Mesendoderm (in vitro differentiated cells): ENCODE measurements around the gene LIPG.
A peak's percentile ranks its signal among the peaks of the same experiment; 100 is the strongest.

Experiments
- DNase-seq: peaks from one replicate; pipeline ENCODE4 v3.0.0; 2013
- H2AK5ac ChIP-seq: 2 replicates; pipeline ENCODE4 v1.6.1; 2013; ENCODE audit warnings: low read length, inconsistent platforms
- H2BK120ac ChIP-seq: 2 replicates; pipeline ENCODE4 v1.6.1; 2013; ENCODE audit warnings: low read depth, mild to moderate bottlenecking, low read length, moderate library complexity, mixed read lengths
- H2BK15ac ChIP-seq: replicated peaks from 2 replicates; pipeline ENCODE4 v1.6.1; 2013; ENCODE audit warnings: low read depth, mild to moderate bottlenecking, moderate library complexity
- H2BK5ac ChIP-seq: 2 replicates; pipeline ENCODE4 v1.6.1; 2013; ENCODE audit warnings: low read length, inconsistent platforms
- H3K18ac ChIP-seq: 2 replicates; pipeline ENCODE4 v1.6.1; 2013; ENCODE audit warnings: mild to moderate bottlenecking, low read length, mixed read lengths
- H3K23ac ChIP-seq: one replicate; pipeline ENCODE4 v1.6.1; 2013; ENCODE audit warnings: low read length
- H3K27ac ChIP-seq: 2 replicates; pipeline ENCODE4 v1.5.1; 2013; ENCODE audit warnings: low read depth, mild to moderate bottlenecking, inconsistent platforms, low read length, moderate library complexity
- H3K27me3 ChIP-seq: 2 replicates; pipeline ENCODE4 v1.6.1; 2013; ENCODE audit warnings: low read length, control low read depth, mild to moderate bottlenecking, inconsistent platforms; ENCODE audit not compliant: insufficient read depth, poor library complexity
- H3K36me3 ChIP-seq: 2 replicates; pipeline ENCODE4 v1.6.1; 2013; ENCODE audit warnings: low read length, inconsistent platforms; ENCODE audit not compliant: control insufficient read depth, insufficient read depth
- H3K4ac ChIP-seq: one replicate; pipeline ENCODE4 v1.6.1; 2013; ENCODE audit warnings: low read depth, mild to moderate bottlenecking, low read length, moderate library complexity
- H3K4me1 ChIP-seq: 2 replicates; pipeline ENCODE4 v1.6.1; 2013; ENCODE audit warnings: low read depth, low read length, inconsistent platforms; ENCODE audit not compliant: control insufficient read depth
- H3K4me2 ChIP-seq: 2 replicates; pipeline ENCODE4 v1.6.1; 2013; ENCODE audit warnings: low read length
- H3K4me3 ChIP-seq: 2 replicates; pipeline ENCODE4 v1.5.1; 2013; ENCODE audit warnings: mild to moderate bottlenecking, low read length
- H3K56ac ChIP-seq: one replicate; pipeline ENCODE4 v1.6.1; 2013; ENCODE audit warnings: low read length
- H3K79me1 ChIP-seq: 2 replicates; pipeline ENCODE4 v1.6.1; 2013; ENCODE audit warnings: low read length, inconsistent platforms
- H3K79me2 ChIP-seq: 2 replicates; pipeline ENCODE4 v1.6.1; 2013; ENCODE audit warnings: mild to moderate bottlenecking, low read length; ENCODE audit not compliant: control insufficient read depth, insufficient read depth
- H3K9ac ChIP-seq: 2 replicates; pipeline ENCODE4 v1.6.1; 2013; ENCODE audit warnings: low read length, inconsistent platforms
- H4K5ac ChIP-seq: one replicate; pipeline ENCODE4 v1.6.1; 2013; ENCODE audit warnings: low read length
- H4K8ac ChIP-seq: one replicate; pipeline ENCODE4 v1.6.1; 2013; ENCODE audit warnings: low read depth, mild to moderate bottlenecking, control low read depth, low read length, moderate library complexity
- WGBS: extraction: QIAGEN DNeasy Blood & Tissue Kit; methylation state at CpG from one replicate; pipeline ENCODE4 v1.1.7; 2013; ENCODE audit warnings: low lambda C conversion rate, missing lambda C conversion rate; ENCODE audit not compliant: insufficient coverage; ENCODE audit errors: extremely low coverage; 5-methylcytosine and 5-hydroxymethylcytosine counted together

The LIPG gene

GRCh38 chr18:49524349-49524748 lies 37.5 kb upstream of the LIPG start:
- WGBS = no CpG with 5 or more reads among the region's 2 CpGs
- H4K5ac ChIP-seq = no peak overlapping the region
- DNase-seq = no peak
- no peak overlapping the region for H3K18ac ChIP-seq
- H3K4ac ChIP-seq = no peak overlapping the region
- H3K27me3 ChIP-seq = no peaks in the 10 kb centered on the region
- H3K79me2 ChIP-seq = no peaks in the 10 kb centered on the region
- peaks cover 11% of the 10 kb centered on the region for H3K4me1 ChIP-seq
- peak overlapping the region; percentile 20 for H3K56ac ChIP-seq
- H4K8ac ChIP-seq = no peak overlapping the region
- no peak overlapping the region for H3K23ac ChIP-seq
- no peaks in the 10 kb centered on the region for H3K36me3 ChIP-seq
- H3K27ac ChIP-seq = no peak overlapping the region
- no peak overlapping the region for H2BK15ac ChIP-seq
- no peak overlapping the region for H2AK5ac ChIP-seq
- no peaks in the 10 kb centered on the region for H3K79me1 ChIP-seq
- H2BK120ac ChIP-seq = no peak overlapping the region
- H2BK5ac ChIP-seq = no peak overlapping the region
- no peak overlapping the region for H3K9ac ChIP-seq
- H3K4me2 ChIP-seq = no peak overlapping the region
- H3K4me3 ChIP-seq = no peak overlapping the region

- Histone ChIP-seq H3K23ac (no peak overlapping the region), H3K27ac (no peak overlapping the region)
Observed at GRCh38 chr18:49524951-49525350, 36.9 kb upstream of the LIPG start.

GRCh38 chr18:49525981-49526380 lies 35.9 kb upstream of the LIPG start:
- Histone ChIP-seq H3K56ac (peak overlapping the region; percentile 22), H2AK5ac (no peak overlapping the region), H3K4me2 (no peak overlapping the region), H3K18ac (no peak overlapping the region), H3K27me3 (no peaks in the 10 kb centered on the region), H3K9ac (no peak overlapping the region), H4K8ac (no peak overlapping the region), H3K4ac (no peak overlapping the region), H2BK15ac (no peak overlapping the region), H3K79me2 (no peaks in the 10 kb centered on the region), H3K79me1 (no peaks in the 10 kb centered on the region), H3K36me3 (no peaks in the 10 kb centered on the region), H3K23ac (no peak overlapping the region), H3K4me1 (peaks cover 12% of the 10 kb centered on the region), H3K4me3 (no peak overlapping the region), H2BK120ac (no peak overlapping the region), H2BK5ac (no peak overlapping the region), H3K27ac (no peak overlapping the region), H4K5ac (no peak overlapping the region)
- DNase-seq = no peak
- WGBS = no CpG with 5 or more reads among the region's 2 CpGs

More at GRCh38 chr18:49524951-49525350, 36.9 kb upstream of the LIPG start:
- peak overlapping the region; percentile 98 for H2BK15ac ChIP-seq
- no peaks in the 10 kb centered on the region for H3K79me1 ChIP-seq
- no peak overlapping the region for H4K8ac ChIP-seq
- WGBS = no CpG with 5 or more reads among the region's 2 CpGs
- no peak overlapping the region for H2BK120ac ChIP-seq
- no peak overlapping the region for H3K56ac ChIP-seq
- H3K4me3 ChIP-seq = no peak overlapping the region
- DNase-seq = no peak
- no peak overlapping the region for H3K4ac ChIP-seq
- no peak overlapping the region for H2BK5ac ChIP-seq
- H2AK5ac ChIP-seq = no peak overlapping the region
- H3K79me2 ChIP-seq = no peaks in the 10 kb centered on the region
- peak overlapping the region; percentile 47 for H3K18ac ChIP-seq
- H3K4me1 ChIP-seq = peaks cover 12% of the 10 kb centered on the region
- H3K36me3 ChIP-seq = no peaks in the 10 kb centered on the region
- H3K4me2 ChIP-seq = no peak overlapping the region
- no peak overlapping the region for H4K5ac ChIP-seq
- no peak overlapping the region for H3K9ac ChIP-seq
- H3K27me3 ChIP-seq = no peaks in the 10 kb centered on the region

- Histone ChIP-seq H3K4ac (no peak overlapping the region), H2BK15ac (peak overlapping the region; percentile 100), H4K8ac (peak overlapping the region; percentile 28), H2BK120ac (peak overlapping the region; percentile 93), H3K36me3 (no peaks in the 10 kb centered on the region), H3K9ac (no peak overlapping the region), H3K18ac (peak overlapping the region; percentile 94), H2AK5ac (peak overlapping the region; percentile 64), H3K27ac (peak overlapping the region; percentile 57), H3K27me3 (no peaks in the 10 kb centered on the region), H3K4me3 (no peak overlapping the region), H3K23ac (no peak overlapping the region), H3K4me1 (peaks cover 12% of the 10 kb centered on the region), H3K56ac (peak overlapping the region; percentile 83), H3K4me2 (no peak overlapping the region), H4K5ac (peak overlapping the region; percentile 33), H3K79me2 (no peaks in the 10 kb centered on the region), H2BK5ac (peak overlapping the region; percentile 69), H3K79me1 (no peaks in the 10 kb centered on the region)
- WGBS = no CpG with 5 or more reads among the region's 8 CpGs
- DNase-seq = peak; percentile 81
Observed at GRCh38 chr18:49527631-49528327, 34.1 kb upstream of the LIPG start.

- Histone ChIP-seq H3K36me3 (no peaks in the 10 kb centered on the region), H2BK5ac (peak overlapping the region; percentile 69), H3K4me1 (peaks cover 9% of the 10 kb centered on the region), H2AK5ac (no peak overlapping the region), H3K56ac (no peak overlapping the region), H4K5ac (no peak overlapping the region), H3K4me3 (no peak overlapping the region), H2BK15ac (peak overlapping the region; percentile 57), H3K18ac (peak overlapping the region; percentile 75), H3K79me1 (no peaks in the 10 kb centered on the region), H2BK120ac (no peak overlapping the region), H3K27ac (peak overlapping the region; percentile 4), H3K4ac (no peak overlapping the region), H3K27me3 (no peaks in the 10 kb centered on the region), H3K23ac (no peak overlapping the region), H3K9ac (no peak overlapping the region), H3K4me2 (no peak overlapping the region), H3K79me2 (no peaks in the 10 kb centered on the region), H4K8ac (no peak overlapping the region)
- WGBS = no CpG with 5 or more reads among the region's 3 CpGs
- no peak for DNase-seq
Observed at GRCh38 chr18:49529596-49529995, 32.3 kb upstream of the LIPG start.
